Measurements from ENCODE around the gene TNNI3.

DNA sequence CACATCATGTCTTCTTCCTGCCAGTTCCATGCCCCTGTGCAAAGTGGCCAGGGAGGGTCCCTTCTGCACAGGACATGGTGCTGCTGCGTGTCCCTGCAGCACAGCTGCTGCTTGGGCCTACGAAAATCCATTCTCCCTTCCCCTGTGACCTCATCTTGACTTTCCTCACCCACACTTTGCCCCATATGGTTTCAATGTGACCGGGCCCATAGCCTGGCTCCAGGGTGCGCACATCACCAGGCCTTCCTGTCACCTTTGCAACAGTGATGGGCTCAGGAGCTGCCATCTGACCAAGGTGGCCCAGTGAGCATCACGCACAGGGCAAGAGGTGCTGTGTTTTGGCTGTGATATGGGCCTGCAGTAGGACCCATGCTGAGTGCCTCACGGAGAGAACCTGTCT is 50.9 kb downstream of the TNNI3 start:
- no peak for TF ChIP-seq EZH2 (optimal IDR thresholded peaks at IDR 0.05; ENCODE audit: low read depth, low read length)
- TF ChIP-seq, protein P1, sequence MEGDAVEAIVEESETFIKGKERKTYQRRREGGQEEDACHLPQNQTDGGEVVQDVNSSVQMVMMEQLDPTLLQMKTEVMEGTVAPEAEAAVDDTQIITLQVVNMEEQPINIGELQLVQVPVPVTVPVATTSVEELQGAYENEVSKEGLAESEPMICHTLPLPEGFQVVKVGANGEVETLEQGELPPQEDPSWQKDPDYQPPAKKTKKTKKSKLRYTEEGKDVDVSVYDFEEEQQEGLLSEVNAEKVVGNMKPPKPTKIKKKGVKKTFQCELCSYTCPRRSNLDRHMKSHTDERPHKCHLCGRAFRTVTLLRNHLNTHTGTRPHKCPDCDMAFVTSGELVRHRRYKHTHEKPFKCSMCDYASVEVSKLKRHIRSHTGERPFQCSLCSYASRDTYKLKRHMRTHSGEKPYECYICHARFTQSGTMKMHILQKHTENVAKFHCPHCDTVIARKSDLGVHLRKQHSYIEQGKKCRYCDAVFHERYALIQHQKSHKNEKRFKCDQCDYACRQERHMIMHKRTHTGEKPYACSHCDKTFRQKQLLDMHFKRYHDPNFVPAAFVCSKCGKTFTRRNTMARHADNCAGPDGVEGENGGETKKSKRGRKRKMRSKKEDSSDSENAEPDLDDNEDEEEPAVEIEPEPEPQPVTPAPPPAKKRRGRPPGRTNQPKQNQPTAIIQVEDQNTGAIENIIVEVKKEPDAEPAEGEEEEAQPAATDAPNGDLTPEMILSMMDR (IDR thresholded peaks at IDR 0.05; ENCODE audit: low read length) = no peak
- TF ChIP-seq EZH2phosphoT487 (IDR thresholded peaks at IDR 0.05; ENCODE audit: low read length) = no peak
